OCI-LY3 (cell line): ENCODE data around the gene TUBB3.

Experiments used
- H2AFZ ChIP-seq: fragments of 200-600, 300-600 bp; shearing (Covaris generic); 2 replicates; pipeline ENCODE4 v1.6.0; 2014; ENCODE audit warnings: antibody characterized with exemption, low read depth, low read length
- H3K27ac ChIP-seq: fragments of 200-600, 300-600 bp; sonication (generic); 2 replicates; pipeline ENCODE4 v1.5.1; 2014; ENCODE audit warnings: mild to moderate bottlenecking, low read length, moderate library complexity, mixed read lengths
- H3K27me3 ChIP-seq: fragments of 200-600, 300-600 bp; sonication (generic); 2 replicates; pipeline ENCODE4 v1.6.1; 2014; ENCODE audit warnings: low read depth, low read length, mixed read lengths
- H3K36me3 ChIP-seq: fragments of 200-600, 300-600 bp; sonication (generic); replicated peaks from 2 replicates; pipeline ENCODE3; 2014; ENCODE audit warnings: low read depth, low read length, mixed read lengths
- H3K4me1 ChIP-seq: fragments of 300-600, 200-600 bp; sonication (generic); 2 replicates; pipeline ENCODE4 v1.6.1; 2014; ENCODE audit warnings: low read length, mixed read lengths
- H3K4me2 ChIP-seq: fragments of 200-600, 300-600 bp; sonication (generic); 2 replicates; pipeline ENCODE4 v1.6.1; 2014; ENCODE audit warnings: low read length, mixed read lengths
- H3K4me3 ChIP-seq: fragments of 300-600, 200-600 bp; sonication (generic); 2 replicates; pipeline ENCODE4 v1.5.1; 2014; ENCODE audit warnings: antibody characterized with exemption, mild to moderate bottlenecking, low read length, moderate library complexity
- H3K79me2 ChIP-seq: fragments of 300-600, 200-600 bp; shearing (Covaris generic); 2 replicates; pipeline ENCODE4 v1.6.1; 2014; ENCODE audit warnings: mild to moderate bottlenecking, low read length, mixed read lengths
- H3K9ac ChIP-seq: fragments of 300-600, 200-600 bp; shearing (Covaris generic); 2 replicates; pipeline ENCODE4 v1.6.0; 2014; ENCODE audit warnings: mild to moderate bottlenecking, low read length, moderate library complexity
- H3K9me3 ChIP-seq: fragments of 200-600, 300-600 bp; shearing (Covaris generic); 2 replicates; pipeline ENCODE4 v1.6.1; 2014; ENCODE audit warnings: low read length, mixed read lengths; ENCODE audit not compliant: insufficient read depth
- H4K20me1 ChIP-seq: fragments of 200-600, 300-600 bp; sonication (generic); 2 replicates; pipeline ENCODE4 v1.6.1; 2016; ENCODE audit warnings: low read length, mixed read lengths; ENCODE audit not compliant: insufficient read depth
- CTCF ChIP-seq: fragments of 200-600, 300-600 bp; sonication (generic); IDR thresholded peaks from 2 replicates; pipeline ENCODE4 v1.5.1; 2014; ENCODE audit warnings: antibody characterized with exemption, low read length, low read depth
- EZH2phosphoT487 ChIP-seq: fragments of 200-600 bp; shearing (Covaris generic); IDR thresholded peaks from 2 replicates; pipeline ENCODE4 v1.6.1; 2018; ENCODE audit warnings: antibody characterized with exemption, mixed run types, low read depth

The TUBB3 gene

GRCh38 chr16:89903908-89904515 is 19.1 kb upstream of the TUBB3 start:
- H3K4me3 ChIP-seq, result no peak overlapping the region
- no peaks in the 10 kb centered on the region for H4K20me1 ChIP-seq
- H3K27ac ChIP-seq, result no peak overlapping the region
- no peaks in the 10 kb centered on the region for H3K27me3 ChIP-seq
- TF ChIP-seq EZH2phosphoT487 (no peak), CTCF (no peak)
- no peak overlapping the region for H3K9ac ChIP-seq
- no peaks in the 10 kb centered on the region for H3K9me3 ChIP-seq
- peaks cover 46% of the 10 kb centered on the region for H3K36me3 ChIP-seq
- H3K4me2 ChIP-seq, result no peak overlapping the region
- no peaks in the 10 kb centered on the region for H3K4me1 ChIP-seq
- no peaks in the 10 kb centered on the region for H3K79me2 ChIP-seq
- H2AFZ ChIP-seq, result no peak overlapping the region

- H2AFZ ChIP-seq, result no peak overlapping the region
- no peaks in the 10 kb centered on the region for H4K20me1 ChIP-seq
- no peaks in the 10 kb centered on the region for H3K9me3 ChIP-seq
- no peaks in the 10 kb centered on the region for H3K4me1 ChIP-seq
- H3K27ac ChIP-seq, result no peak overlapping the region
- TF ChIP-seq EZH2phosphoT487 (no peak), CTCF (no peak)
- H3K79me2 ChIP-seq, result no peaks in the 10 kb centered on the region
- no peak overlapping the region for H3K4me3 ChIP-seq
- H3K4me2 ChIP-seq, result no peak overlapping the region
- H3K27me3 ChIP-seq, result no peaks in the 10 kb centered on the region
- no peak overlapping the region for H3K9ac ChIP-seq
- H3K36me3 ChIP-seq, result peaks cover 41% of the 10 kb centered on the region
These were observed 18.3 kb upstream of the TUBB3 start for GRCh38 chr16:89904606-89905510.

- no peak overlapping the region for H3K9ac ChIP-seq
- H3K79me2 ChIP-seq, result no peaks in the 10 kb centered on the region
- H2AFZ ChIP-seq, result no peak overlapping the region
- no peak overlapping the region for H3K27ac ChIP-seq
- H3K9me3 ChIP-seq, result no peaks in the 10 kb centered on the region
- peaks cover 2% of the 10 kb centered on the region; the same call in 1 of the 2 replicates for H4K20me1 ChIP-seq
- H3K36me3 ChIP-seq, result peaks cover 35% of the 10 kb centered on the region
- no peaks in the 10 kb centered on the region for H3K4me1 ChIP-seq
- no peaks in the 10 kb centered on the region for H3K27me3 ChIP-seq
- no peak overlapping the region for H3K4me3 ChIP-seq
- no peak overlapping the region for H3K4me2 ChIP-seq
- no peak for TF ChIP-seq CTCF
- no peak for TF ChIP-seq EZH2phosphoT487
These were observed 17.5 kb upstream of the TUBB3 start for GRCh38 chr16:89905511-89906139.
